ENCODE results near the gene SMOC2. TPM values are rescaled to one million over a fixed set of nuclear protein-coding genes. Genes with fewer than 3 reads are reported as not detected.

The SMOC2 gene
- total RNA-seq, 3 donors from 2014 or later = 14.4 to 67.2 (median 63.6) TPM

- H3K9me3 ChIP-seq = no peaks in the 10 kb centered on the region
- no peak for DNase-seq (ENCODE audit: low spot score in 2 of 2)
- H3K4me3 ChIP-seq = no peak overlapping the region
- H3K27me3 ChIP-seq = no peaks in the 10 kb centered on the region
- intact Hi-C loops (cut with DNase I; ENCODE audit: low total_unique reads) = no loop called here
- H3K4me1 ChIP-seq = no peaks in the 10 kb centered on the region
- no peak for TF ChIP-seq POLR2AphosphoS5 (IDR thresholded peaks at IDR 0.05)
- TF ChIP-seq POLR2A (IDR thresholded peaks at IDR 0.05) = no peak
- TF ChIP-seq CTCF (IDR thresholded peaks at IDR 0.05) = no peak
- H3K36me3 ChIP-seq = no peaks in the 10 kb centered on the region
- no peak overlapping the region for H3K27ac ChIP-seq
These were observed 162.2 kb downstream of the SMOC2 start for GRCh38 chr6:168603234-168603633.

- Histone ChIP-seq H3K27ac (no peak overlapping the region), H3K9me3 (no peaks in the 10 kb centered on the region), H3K36me3 (no peaks in the 10 kb centered on the region), H3K4me3 (no peak overlapping the region), H3K27me3 (no peaks in the 10 kb centered on the region), H3K4me1 (no peaks in the 10 kb centered on the region)
- DNase-seq (ENCODE audit: low spot score in 2 of 2) = no peak
- intact Hi-C loops (cut with DNase I; ENCODE audit: low total_unique reads) = no loop called here
- TF ChIP-seq POLR2A (IDR thresholded peaks at IDR 0.05) (no peak), CTCF (IDR thresholded peaks at IDR 0.05) (no peak), POLR2AphosphoS5 (IDR thresholded peaks at IDR 0.05) (no peak)
These were observed 165.0 kb downstream of the SMOC2 start for GRCh38 chr6:168605964-168606363.

DNA sequence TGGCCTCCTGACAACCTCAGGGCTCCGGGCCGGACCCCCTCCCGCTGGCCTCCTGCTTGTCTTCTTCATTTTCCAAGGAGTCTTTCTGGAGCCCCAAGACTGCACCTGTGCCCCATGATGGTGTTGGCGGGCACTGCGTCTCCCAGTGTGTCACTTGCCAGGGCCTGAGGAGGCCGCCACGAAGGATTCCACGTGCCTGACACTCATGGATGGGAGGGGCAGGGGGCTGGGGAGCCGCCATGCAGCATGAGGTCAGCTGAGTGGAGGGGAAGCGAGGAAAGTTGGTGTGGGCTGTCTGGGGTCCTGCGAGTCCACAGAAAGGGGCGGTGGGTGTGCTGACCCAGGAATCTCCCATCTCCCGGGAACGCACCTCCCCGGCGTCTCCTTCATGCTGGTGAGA lies 165.7 kb downstream of the SMOC2 start:
- Histone ChIP-seq H3K9me3 (no peaks in the 10 kb centered on the region), H3K36me3 (no peaks in the 10 kb centered on the region), H3K4me1 (no peaks in the 10 kb centered on the region), H3K27ac (no peak overlapping the region), H3K27me3 (no peaks in the 10 kb centered on the region), H3K4me3 (no peak overlapping the region)
- intact Hi-C loops (cut with DNase I; ENCODE audit: low total_unique reads) = no loop called here
- TF ChIP-seq POLR2A (IDR thresholded peaks at IDR 0.05) (no peak), POLR2AphosphoS5 (IDR thresholded peaks at IDR 0.05) (no peak), CTCF (IDR thresholded peaks at IDR 0.05) (no peak)
- DNase-seq (ENCODE audit: low spot score in 2 of 2) = no peak

GRCh38 chr6:168607272-168608112 lies 166.5 kb downstream of the SMOC2 start:
- H3K27me3 ChIP-seq = no peaks in the 10 kb centered on the region
- TF ChIP-seq POLR2A (IDR thresholded peaks at IDR 0.05) (no peak), POLR2AphosphoS5 (IDR thresholded peaks at IDR 0.05) (no peak), CTCF (IDR thresholded peaks at IDR 0.05) (no peak)
- H3K4me3 ChIP-seq = no peak overlapping the region
- no peaks in the 10 kb centered on the region for H3K4me1 ChIP-seq
- intact Hi-C loops (cut with DNase I; ENCODE audit: low total_unique reads) = no loop called here
- no peaks in the 10 kb centered on the region for H3K36me3 ChIP-seq
- H3K9me3 ChIP-seq = no peaks in the 10 kb centered on the region
- H3K27ac ChIP-seq = no peak overlapping the region
- no peak for DNase-seq (ENCODE audit: low spot score in 2 of 2)

DNA sequence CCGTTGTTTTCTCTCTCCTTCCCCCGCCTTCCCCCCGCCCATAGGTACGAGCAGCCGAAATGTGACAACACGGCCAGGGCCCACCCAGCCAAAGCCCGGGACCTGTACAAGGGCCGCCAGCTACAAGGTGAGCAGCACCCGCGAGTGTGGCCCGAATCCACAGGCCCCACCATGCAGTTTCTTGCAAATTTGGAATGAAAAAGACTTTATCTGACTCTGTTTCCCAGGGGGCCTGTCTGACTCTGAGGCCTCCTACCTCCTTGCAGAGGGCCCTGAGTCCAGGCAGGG lies 167.1 kb downstream of the SMOC2 start:
- intact Hi-C loops (cut with DNase I; ENCODE audit: low total_unique reads) = no loop called here
- Histone ChIP-seq H3K4me3 (no peak overlapping the region), H3K9me3 (no peaks in the 10 kb centered on the region), H3K36me3 (no peaks in the 10 kb centered on the region), H3K4me1 (no peaks in the 10 kb centered on the region), H3K27ac (no peak overlapping the region), H3K27me3 (no peaks in the 10 kb centered on the region)
- no peak for DNase-seq (ENCODE audit: low spot score in 2 of 2)
- TF ChIP-seq POLR2AphosphoS5 (IDR thresholded peaks at IDR 0.05) (no peak), POLR2A (IDR thresholded peaks at IDR 0.05) (no peak), CTCF (IDR thresholded peaks at IDR 0.05) (no peak)

Data from breast epithelium (tissue), 4 donors.